ENCODE measurements around the gene ARHGEF28.

DNA sequence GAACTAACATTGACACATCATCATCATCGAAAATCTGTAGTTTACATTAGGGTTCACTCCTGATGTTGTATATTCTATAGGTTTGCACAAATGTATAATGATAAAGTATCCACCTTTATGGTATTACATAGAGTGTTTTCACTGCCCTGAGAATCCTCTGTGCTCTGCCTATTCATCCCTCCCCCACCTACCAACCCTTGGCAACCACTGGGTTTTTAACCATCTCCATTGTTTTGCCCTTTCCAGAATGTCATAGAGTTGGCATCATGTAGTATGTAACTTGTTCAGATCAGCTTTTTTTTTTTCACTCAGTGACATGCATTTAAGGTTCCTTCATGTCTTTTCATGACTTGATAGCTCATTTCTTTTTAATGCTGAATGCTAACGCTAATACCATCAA is 106.0 kb downstream of the ARHGEF28 start:
- TF ChIP-seq YY1 (IDR thresholded peaks at IDR 0.05; ENCODE audit: insufficient read depth, insufficient read length) (no peak), ZNF274 (IDR thresholded peaks at IDR 0.05; ENCODE audit: low read depth, low read length) (no peak), SUZ12 (IDR thresholded peaks at IDR 0.05; ENCODE audit: extremely low read depth, insufficient read depth, insufficient read length) (no peak)
